ENCODE measurements around the gene PAQR4. TPM values are rescaled to one million over a fixed set of nuclear protein-coding genes. Genes with fewer than 3 reads are reported as not detected.

Gene PAQR4
- polyA plus RNA-seq, 3 donors: 6.3 to 14.2 (median 8.9) TPM

DNA sequence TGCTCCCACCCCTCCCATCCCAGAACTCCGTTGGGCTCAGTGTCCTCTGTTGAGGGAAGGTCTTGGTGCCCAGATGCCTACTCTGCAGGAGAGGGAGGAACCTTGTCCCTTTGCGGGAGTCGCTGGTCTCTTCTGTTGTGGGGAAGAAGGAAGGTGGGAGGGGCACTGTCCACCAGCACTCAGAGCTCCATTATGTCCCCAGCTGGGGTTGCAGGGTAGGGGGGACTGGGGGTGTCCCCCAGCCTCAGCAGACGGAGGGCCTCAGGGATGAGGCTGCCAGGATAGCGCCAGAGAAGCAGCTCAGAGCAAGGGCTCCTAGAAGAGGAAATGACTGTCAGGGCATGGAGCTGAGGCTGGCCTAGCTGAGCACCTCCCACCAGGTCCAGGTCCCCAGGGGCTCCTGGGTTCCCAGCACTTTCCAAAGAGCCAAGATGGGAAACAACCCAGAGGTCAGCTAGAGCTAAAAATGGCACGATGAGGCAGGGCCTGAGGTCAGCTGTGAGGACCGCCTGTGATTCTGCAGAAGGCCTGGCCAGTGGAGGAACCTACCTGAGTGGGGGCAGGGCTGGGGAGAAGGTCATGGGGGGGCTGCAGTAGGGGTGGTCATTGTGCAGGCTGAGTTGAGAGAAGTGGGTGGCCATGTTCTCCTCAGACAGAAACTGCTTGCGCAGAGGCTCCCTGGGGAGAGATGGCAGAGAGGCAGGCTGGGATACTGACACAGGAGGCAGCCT is 53.7 kb downstream of the PAQR4 start:
- H3K27me3 Mint-ChIP-seq (ENCODE audit: low read depth in 3 of 3): peaks cover 18 to 21% (median 19%) of the 10 kb centered on the region in 3 donors
- peak overlapping the region; percentile 88 to 96 for H3K4me3 Mint-ChIP-seq
- intact Hi-C loops (cut with micrococcal nuclease): loop anchor here (2.0 to 10.0 kb wide), 5 partner anchors 16 to 1249 kb away; partner anchors contain the start of genes ELOB (in 1 of the 2), PAQR4 (in 1 of the 2) and TFAP4 (in 1 of the 2)
- H3K9me3 Mint-ChIP-seq: peaks cover 0 to 8% (median 0%) of the 10 kb centered on the region in 7 donors
- peaks cover 18 to 24% of the 10 kb centered on the region in 2 donors for H3K36me3 Mint-ChIP-seq
- H3K4me2 ChIP-seq (replicated peaks; ENCODE audit: extremely low read depth, low read length, poor library complexity, severe bottlenecking): peak overlapping the region; percentile 99
- H3K27ac Mint-ChIP-seq: peak overlapping the region; percentile 87 to 99 (median 95)
- H3K27me3 ChIP-seq (ENCODE audit: control insufficient read depth in 2 of 2, insufficient read depth in 2 of 2, low read length in 2 of 2): peaks cover 0 to 14% of the 10 kb centered on the region in 2 donors
- no peak for TF ChIP-seq CTCF (IDR thresholded peaks at IDR 0.05)
- peak overlapping the region in 2 of 3 experiments; percentile 58 to 91 for H3K4me3 ChIP-seq (replicated peaks in 1 of 3; ENCODE audit: low read depth in 2 of 3, low read length in 3 of 3)
- H3K9me3 ChIP-seq (replicated peaks in 1 of 2; ENCODE audit: control insufficient read depth in 1 of 2, insufficient read depth in 1 of 2, low read length in 2 of 2): no peaks in the 10 kb centered on the region
- peaks cover 58% of the 10 kb centered on the region for H3K4me1 Mint-ChIP-seq
- peak in 2 of 3 donors; percentile 49 to 50 for DNase-seq
- H4K20me1 ChIP-seq (ENCODE audit: insufficient read depth, low read length): peaks cover 66% of the 10 kb centered on the region
- H2AFZ ChIP-seq (ENCODE audit: insufficient read depth, low read depth, low read length, poor library complexity, severe bottlenecking): peak overlapping the region; percentile 42
- WGBS (ENCODE audit: insufficient coverage): 38% methylated on average over 6 of the region's 8 CpGs
- peak overlapping the region; percentile 44 for H3K9ac ChIP-seq (ENCODE audit: insufficient read depth, low read length, poor library complexity, severe bottlenecking)
- no peaks in the 10 kb centered on the region for H3K79me2 ChIP-seq (ENCODE audit: insufficient read depth, low read length)
- peaks cover 19 to 21% of the 10 kb centered on the region in 2 donors for H3K36me3 ChIP-seq (replicated peaks in 1 of 2; ENCODE audit: control insufficient read depth in 1 of 2, insufficient read depth in 2 of 2, low read length in 2 of 2)
- peak overlapping the region; percentile 18 to 96 for H3K27ac ChIP-seq (ENCODE audit: low read depth in 1 of 2, low read length in 2 of 2)
- H3K4me1 ChIP-seq (ENCODE audit: control insufficient read depth in 1 of 2, insufficient read depth in 2 of 2, low read length in 2 of 2): peaks cover 61 to 65% of the 10 kb centered on the region in 2 donors

Small RNA genes within 50 kb of the gene (small RNA-seq; reads per million reads assigned to genes)
- not detected for gene LINC00514 (ENCODE audit: insufficient read length, low read depth)

Other genes with a start within 250 kb of the PAQR4 start
- gene PRSS27, start 249.1 kb upstream of the PAQR4 start, polyA plus RNA-seq: 1 to 10 TPM in 1 of 3 donors, not detected in 2; 1.1 TPM
- gene SRRM2, start 216.7 kb upstream of the PAQR4 start, polyA plus RNA-seq: 1,000 to 10,000 TPM in 1 of 3 donors, 10 to 100 TPM in 2; 19.0 to 1,186 (median 31.8) TPM
- 100 to 1,000 TPM; 150 to 405 (median 363) TPM for gene ELOB, start 192.1 kb upstream of the PAQR4 start, polyA plus RNA-seq
- under 1 TPM in 1 of 3 donors, not detected in 2; 0.05 TPM for gene PRSS33, start 181.8 kb upstream of the PAQR4 start, polyA plus RNA-seq
- not detected for gene PRSS41, start 170.9 kb upstream of the PAQR4 start, polyA plus RNA-seq
- 1 to 10 TPM; 2.1 to 9.0 (median 3.1) TPM for gene PRSS21, start 152.1 kb upstream of the PAQR4 start, polyA plus RNA-seq
- 10 to 100 TPM in 2 of 3 donors, 1 to 10 TPM in 1; 6.8 to 12.9 (median 11.0) TPM for gene ZG16B, start 139.0 kb upstream of the PAQR4 start, polyA plus RNA-seq
- gene PRSS22, start 111.2 kb upstream of the PAQR4 start, polyA plus RNA-seq: not detected
- 10 to 100 TPM; 10.9 to 14.8 (median 12.7) TPM for gene FLYWCH2, start 86.1 kb upstream of the PAQR4 start, polyA plus RNA-seq
- 10 to 100 TPM in 1 of 3 donors, 1 to 10 TPM in 2; 5.0 to 42.7 (median 7.1) TPM for gene FLYWCH1, start 57.4 kb upstream of the PAQR4 start, polyA plus RNA-seq
- gene KREMEN2, start 5.1 kb upstream of the PAQR4 start, polyA plus RNA-seq: under 1 TPM in 1 of 3 donors, not detected in 2; 0.09 TPM
- gene PKMYT1, start 11.1 kb downstream of the PAQR4 start, polyA plus RNA-seq: 1 to 10 TPM in 2 of 3 donors, under 1 TPM in 1; 0.39 to 3.2 (median 3.0) TPM
- gene CLDN9, start 43.6 kb downstream of the PAQR4 start, polyA plus RNA-seq: 1 to 10 TPM in 1 of 3 donors, not detected in 2; 2.1 TPM
- gene CLDN6, start 48.8 kb downstream of the PAQR4 start, polyA plus RNA-seq: not detected
- gene TNFRSF12A, start 51.0 kb downstream of the PAQR4 start, polyA plus RNA-seq: 1 to 10 TPM; 2.9 to 6.2 (median 5.7) TPM
- gene HCFC1R1, start 54.6 kb downstream of the PAQR4 start, polyA plus RNA-seq: 10 to 100 TPM; 16.7 to 27.1 (median 19.9) TPM
- 10 to 100 TPM; 42.4 to 59.2 (median 57.7) TPM for gene THOC6, start 54.7 kb downstream of the PAQR4 start, polyA plus RNA-seq
- gene BICDL2, start 67.6 kb downstream of the PAQR4 start, polyA plus RNA-seq: not detected
- gene MMP25, start 77.2 kb downstream of the PAQR4 start, polyA plus RNA-seq: 10 to 100 TPM in 1 of 3 donors, 1 to 10 TPM in 1, under 1 TPM in 1; 0.71 to 26.6 (median 2.6) TPM
- gene IL32, start 96.3 kb downstream of the PAQR4 start, polyA plus RNA-seq: 1 to 10 TPM in 2 of 3 donors, under 1 TPM in 1; 0.53 to 8.0 (median 5.6) TPM
- gene ZSCAN10, start 129.9 kb downstream of the PAQR4 start, polyA plus RNA-seq: under 1 TPM in 1 of 3 donors, not detected in 2; 0.29 TPM
- gene ZNF205, start 143.2 kb downstream of the PAQR4 start, polyA plus RNA-seq: 1 to 10 TPM; 1.0 to 6.7 (median 1.3) TPM
- 1 to 10 TPM; 1.5 to 2.6 (median 1.8) TPM for gene ZNF213, start 165.7 kb downstream of the PAQR4 start, polyA plus RNA-seq
- not detected for gene OR1F1, start 218.9 kb downstream of the PAQR4 start, polyA plus RNA-seq